IPS-18a (cell line): ENCODE data around the gene MRPL18.
"Not testable (repeated sequence)": the region's sequence is repeated elsewhere in the genome, so short reads cannot be mapped to it uniquely, and the experiment has no call there.

Source experiments
- H3K27ac ChIP-seq: one replicate; pipeline ENCODE4 v1.5.1; 2013; ENCODE audit warnings: low read length
- H3K27me3 ChIP-seq: one replicate; pipeline ENCODE4 v1.6.1; 2013; ENCODE audit warnings: mild to moderate bottlenecking, low read length; ENCODE audit not compliant: control insufficient read depth, insufficient read depth
- H3K36me3 ChIP-seq: one replicate; pipeline ENCODE4 v1.6.1; 2013; ENCODE audit warnings: low read depth, low read length; ENCODE audit not compliant: control insufficient read depth
- H3K4me1 ChIP-seq: one replicate; pipeline ENCODE4 v1.6.1; 2013; ENCODE audit warnings: low read depth, low read length; ENCODE audit not compliant: control insufficient read depth
- H3K4me3 ChIP-seq: one replicate; pipeline ENCODE4 v1.5.1; 2013; ENCODE audit warnings: low read length
- H3K9ac ChIP-seq: one replicate; pipeline ENCODE4 v1.6.1; 2013; ENCODE audit warnings: mild to moderate bottlenecking, low read length, moderate library complexity
- H3K9me3 ChIP-seq: one replicate; pipeline ENCODE4 v1.6.1; 2013; ENCODE audit warnings: low read depth, low read length; ENCODE audit not compliant: control insufficient read depth

The MRPL18 gene

DNA sequence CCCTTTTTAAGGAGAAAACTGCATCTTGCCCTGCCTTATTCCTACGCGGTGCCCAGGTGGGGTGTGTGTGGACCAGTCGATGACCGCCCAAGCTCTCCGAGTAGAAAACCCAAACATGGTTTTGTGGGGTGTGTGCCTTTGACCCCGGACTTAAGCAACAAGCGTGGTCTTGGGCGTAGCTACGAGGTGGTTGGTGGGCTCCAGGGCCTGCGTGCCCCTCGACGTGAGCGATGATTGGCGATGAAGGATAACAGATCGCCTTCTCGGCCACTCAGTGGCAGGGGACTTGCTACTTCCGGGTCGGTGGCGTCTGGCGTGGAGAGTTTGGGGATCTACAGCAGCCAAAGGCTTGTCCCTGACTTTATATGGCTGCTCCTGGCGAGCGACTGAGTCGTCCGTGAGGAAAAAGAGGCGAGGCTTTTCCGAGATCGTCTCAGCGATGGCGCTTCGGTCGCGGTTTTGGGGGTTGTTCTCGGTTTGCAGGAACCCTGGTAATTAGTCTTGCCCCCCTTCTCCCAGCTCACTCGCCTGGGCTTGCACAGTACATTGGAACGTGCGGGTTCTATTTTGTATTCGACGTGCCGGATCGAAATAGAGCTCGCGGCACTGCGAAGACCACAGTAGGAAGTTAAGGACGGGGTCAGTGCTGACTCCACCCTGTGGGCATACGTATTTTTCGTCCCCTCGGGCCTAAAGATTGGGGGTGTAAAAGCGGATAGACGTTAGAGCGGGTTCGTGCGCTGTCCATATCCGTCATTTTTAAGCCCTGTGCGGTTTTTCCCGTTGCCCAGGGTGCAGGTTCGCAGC, at the start of gene MRPL18:
Gene MRPL18, plus strand, starts transcription at position 319 of the 807 bp plus-strand sequence. Its CDS starts 121 bp downstream, at position 440.
- Histone ChIP-seq H3K4me3 (peak within 1 kb of the TSS; percentile 94), H3K9ac (peak within 1 kb of the TSS; percentile 93), H3K9me3 (no peaks in the 10 kb centered on the region), H3K27ac (peak within 1 kb of the TSS; percentile 86), H3K4me1 (peaks cover 10% of the 10 kb centered on the region), H3K27me3 (no peaks in the 10 kb centered on the region), H3K36me3 (peaks cover 49% of the 10 kb centered on the region)

DNA sequence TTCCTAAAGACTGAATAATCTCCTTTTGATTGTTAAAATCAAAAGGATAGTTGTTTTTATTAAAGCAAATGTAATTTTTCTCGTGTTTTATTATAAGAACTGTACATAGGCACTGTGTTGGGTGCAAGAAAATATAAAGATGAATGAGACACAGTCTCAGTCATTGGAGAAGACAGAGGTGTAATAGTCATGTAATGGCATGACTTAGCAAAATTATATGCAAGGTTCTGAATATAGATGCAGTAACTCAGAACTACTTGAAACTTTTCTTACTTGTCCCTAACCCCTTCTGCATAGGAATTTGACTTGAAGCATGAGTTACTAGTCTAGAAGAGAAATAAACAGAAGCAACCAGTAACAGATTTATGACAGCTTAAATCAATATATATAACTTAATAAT, 48.1 kb upstream of the MRPL18 start:
- Histone ChIP-seq H3K9me3 (no peaks in the 10 kb centered on the region), H3K9ac (no peak overlapping the region), H3K27ac (no peak overlapping the region), H3K4me1 (no peaks in the 10 kb centered on the region), H3K27me3 (no peaks in the 10 kb centered on the region), H3K36me3 (peaks cover 94% of the 10 kb centered on the region), H3K4me3 (no peak overlapping the region)

DNA sequence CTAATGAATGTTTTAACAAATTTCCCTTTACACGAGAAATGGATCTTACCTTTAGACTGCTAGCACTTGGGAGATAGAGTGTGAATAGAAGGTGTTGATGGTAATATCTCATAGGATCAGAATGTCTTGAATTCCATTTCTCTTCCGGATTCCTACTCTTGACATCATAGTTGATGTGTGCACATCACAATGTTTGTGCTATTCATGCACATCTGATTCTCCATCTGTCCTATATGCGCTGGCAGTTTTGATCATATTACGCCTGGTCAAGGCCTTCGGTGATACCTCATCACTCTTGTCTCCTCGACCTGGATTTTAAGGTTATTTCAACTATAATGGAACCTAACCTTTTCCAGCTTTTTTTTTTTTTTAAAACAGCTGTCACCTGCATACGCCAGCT, 45.2 kb upstream of the MRPL18 start:
- peaks cover 97% of the 10 kb centered on the region for H3K36me3 ChIP-seq
- H3K9ac ChIP-seq = no peak overlapping the region
- no peak overlapping the region for H3K27ac ChIP-seq
- no peaks in the 10 kb centered on the region for H3K9me3 ChIP-seq
- H3K27me3 ChIP-seq = no peaks in the 10 kb centered on the region
- H3K4me3 ChIP-seq = no peak overlapping the region
- H3K4me1 ChIP-seq = no peaks in the 10 kb centered on the region

DNA sequence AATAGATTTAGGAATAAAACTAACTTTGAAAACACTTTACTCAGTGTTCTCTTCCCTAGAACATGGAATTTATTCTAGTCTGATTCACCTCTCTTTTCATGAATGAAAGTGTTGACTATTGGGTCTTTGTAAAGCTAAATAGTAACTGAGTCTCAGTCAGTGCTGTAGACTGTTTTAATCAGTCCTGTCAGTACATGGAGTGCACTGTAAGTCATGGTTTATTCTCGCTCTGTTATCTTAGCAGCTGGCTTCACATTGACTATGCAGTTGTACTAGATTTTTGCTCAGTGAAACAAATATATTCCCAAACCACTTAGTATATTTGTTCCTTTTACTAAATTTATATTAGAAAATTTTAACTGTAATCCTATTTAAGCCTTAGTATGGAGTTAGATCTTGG, 43.5 kb upstream of the MRPL18 start:
- Histone ChIP-seq H3K27ac (no peak overlapping the region), H3K4me3 (no peak overlapping the region), H3K36me3 (peaks cover 100% of the 10 kb centered on the region), H3K9ac (no peak overlapping the region), H3K27me3 (no peaks in the 10 kb centered on the region), H3K9me3 (no peaks in the 10 kb centered on the region), H3K4me1 (no peaks in the 10 kb centered on the region)

DNA sequence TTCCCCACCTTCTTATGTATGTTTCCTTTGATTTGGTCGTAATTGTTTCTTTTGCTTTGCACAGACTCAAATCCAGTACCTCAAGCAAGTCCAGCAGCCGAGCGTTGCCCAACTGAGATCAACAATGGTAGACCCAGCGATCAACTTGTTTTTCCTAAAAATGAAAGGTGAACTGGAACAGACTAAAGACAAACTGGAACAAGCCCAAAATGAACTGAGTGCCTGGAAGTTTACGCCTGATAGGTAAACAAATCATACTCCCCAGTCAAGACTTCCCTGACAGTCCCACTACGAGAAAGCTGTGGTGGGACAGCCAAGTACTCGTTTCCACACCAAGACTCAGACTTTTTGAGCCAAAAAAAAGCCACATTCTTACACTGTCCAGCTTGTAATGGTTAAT, 42.1 kb upstream of the MRPL18 start:
- not testable (repeated sequence) for H3K27ac ChIP-seq, H3K9me3 ChIP-seq
- peaks cover 100% of the 10 kb centered on the region for H3K36me3 ChIP-seq

DNA sequence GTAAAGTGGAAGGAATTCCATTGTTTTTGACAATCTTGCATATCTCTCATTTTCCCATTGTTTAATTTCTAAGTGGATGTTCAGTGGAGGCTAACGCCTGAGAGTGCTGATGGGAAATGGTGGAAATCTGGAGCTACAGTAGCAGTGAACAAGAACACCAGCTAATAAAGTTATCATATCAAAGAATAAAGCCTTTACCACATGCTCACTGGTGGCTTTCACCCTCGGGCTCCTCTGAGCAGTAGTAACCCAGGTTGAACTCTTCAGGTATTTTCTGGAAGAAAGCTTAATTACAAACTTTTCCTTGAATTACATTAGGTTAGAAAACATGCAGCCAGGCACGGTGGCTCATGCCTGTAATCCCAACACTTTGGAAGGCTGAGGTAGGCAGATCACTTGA, 38.8 kb upstream of the MRPL18 start:
- no peak overlapping the region for H3K27ac ChIP-seq
- H3K9ac ChIP-seq = no peak overlapping the region
- no peak overlapping the region for H3K4me3 ChIP-seq
- H3K36me3 ChIP-seq = peaks cover 97% of the 10 kb centered on the region
- no peaks in the 10 kb centered on the region for H3K9me3 ChIP-seq
- H3K4me1 ChIP-seq = no peaks in the 10 kb centered on the region
- H3K27me3 ChIP-seq = no peaks in the 10 kb centered on the region

More for the DNA sequence above, 42.1 kb upstream of the MRPL18 start:
- H3K27me3 ChIP-seq, H3K9ac ChIP-seq, H3K4me3 ChIP-seq, H3K4me1 ChIP-seq: not testable (repeated sequence)

DNA sequence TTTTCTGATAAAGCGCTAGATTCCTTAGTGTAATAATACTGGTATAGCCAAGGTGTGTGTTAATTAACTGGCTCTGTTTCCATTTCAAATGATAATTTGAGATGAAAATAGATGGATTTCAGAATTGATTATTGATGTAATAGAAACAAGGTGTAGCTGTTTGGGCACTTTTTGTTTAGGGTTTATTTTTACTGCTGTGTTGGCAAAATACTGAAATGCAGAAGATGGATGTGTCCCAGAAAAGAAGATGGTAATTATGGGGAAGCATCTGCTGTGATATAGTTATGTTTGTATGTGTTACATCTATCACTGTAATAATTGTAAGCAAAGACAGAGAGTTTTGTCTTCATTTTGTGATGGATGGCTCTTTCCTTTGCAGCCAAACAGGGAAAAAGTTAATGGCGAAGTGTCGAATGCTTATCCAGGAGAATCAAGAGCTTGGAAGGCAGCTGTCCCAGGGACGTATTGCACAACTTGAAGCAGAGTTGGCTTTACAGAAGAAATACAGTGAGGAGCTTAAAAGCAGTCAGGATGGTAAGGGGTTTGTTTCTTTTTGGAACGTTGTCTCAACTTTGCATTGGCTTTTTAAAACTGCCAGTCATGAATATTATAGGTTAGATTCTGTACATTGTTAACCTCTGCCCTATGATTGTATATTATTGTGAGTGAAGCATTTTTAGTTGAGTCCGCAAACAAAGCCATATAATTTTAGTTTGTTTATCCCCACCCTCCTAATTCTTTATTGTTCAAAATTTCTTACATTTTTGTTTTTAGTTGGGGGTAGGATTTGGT, 37.0 kb upstream of the MRPL18 start:
- Histone ChIP-seq H3K4me1 (no peaks in the 10 kb centered on the region), H3K4me3 (no peak overlapping the region), H3K36me3 (peaks cover 87% of the 10 kb centered on the region), H3K27me3 (no peaks in the 10 kb centered on the region), H3K27ac (no peak overlapping the region), H3K9ac (no peak overlapping the region), H3K9me3 (no peaks in the 10 kb centered on the region)

DNA sequence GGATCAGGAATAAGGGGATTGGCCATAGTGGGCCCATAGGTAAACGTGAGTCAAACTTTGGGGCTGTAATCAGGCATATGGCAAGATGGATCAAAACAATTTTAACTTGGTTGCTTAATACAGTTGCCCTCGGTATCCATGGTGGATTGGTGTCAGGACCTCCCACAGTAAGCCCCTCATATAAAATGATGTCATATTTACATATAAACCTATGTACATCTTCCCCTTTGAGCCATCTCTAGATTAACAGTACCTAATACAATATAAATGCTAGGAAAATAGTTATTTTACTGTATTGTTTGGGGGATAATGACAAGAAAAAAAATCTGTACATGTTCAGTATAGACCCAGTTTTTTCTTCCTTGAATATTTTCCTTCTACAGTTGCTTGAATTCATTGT, 35.9 kb upstream of the MRPL18 start:
- Histone ChIP-seq H3K9ac (no peak overlapping the region), H3K9me3 (no peaks in the 10 kb centered on the region), H3K36me3 (peaks cover 81% of the 10 kb centered on the region), H3K27me3 (no peaks in the 10 kb centered on the region), H3K4me3 (no peak overlapping the region), H3K4me1 (no peaks in the 10 kb centered on the region), H3K27ac (no peak overlapping the region)

DNA sequence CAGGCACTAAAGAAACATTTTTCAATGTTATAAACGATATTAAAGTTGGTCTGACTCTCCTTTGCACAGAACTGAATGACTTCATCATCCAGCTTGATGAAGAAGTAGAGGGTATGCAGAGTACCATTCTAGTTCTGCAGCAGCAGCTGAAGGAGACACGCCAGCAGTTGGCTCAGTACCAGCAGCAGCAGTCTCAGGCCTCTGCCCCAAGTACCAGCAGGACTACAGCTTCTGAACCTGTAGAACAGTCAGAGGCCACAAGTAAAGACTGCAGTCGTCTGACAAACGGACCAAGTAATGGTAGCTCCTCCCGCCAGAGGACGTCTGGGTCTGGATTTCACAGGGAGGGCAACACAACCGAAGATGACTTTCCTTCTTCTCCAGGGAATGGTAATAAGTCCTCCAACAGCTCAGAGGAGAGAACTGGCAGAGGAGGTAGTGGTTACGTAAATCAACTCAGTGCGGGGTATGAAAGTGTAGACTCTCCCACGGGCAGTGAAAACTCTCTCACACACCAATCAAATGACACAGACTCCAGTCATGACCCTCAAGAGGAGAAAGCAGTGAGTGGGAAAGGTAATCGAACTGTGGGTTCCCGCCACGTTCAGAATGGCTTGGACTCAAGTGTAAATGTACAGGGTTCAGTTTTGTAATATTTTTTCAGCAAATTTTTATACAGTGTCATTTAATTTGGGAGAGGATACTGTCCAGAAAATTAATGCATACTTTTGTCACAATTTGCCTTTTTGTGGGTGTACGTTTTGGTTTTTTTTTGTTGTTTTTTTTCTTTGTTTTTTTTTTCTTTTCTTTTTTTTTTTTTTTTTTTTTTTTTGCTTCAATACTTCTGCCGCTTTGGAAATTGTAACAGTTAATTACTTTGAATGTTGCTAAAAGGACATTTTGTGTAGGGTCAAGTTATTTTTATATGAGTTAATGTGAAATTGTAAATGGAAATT, 35.0 kb upstream of the MRPL18 start:
- H3K36me3 ChIP-seq = peaks cover 73% of the 10 kb centered on the region

DNA sequence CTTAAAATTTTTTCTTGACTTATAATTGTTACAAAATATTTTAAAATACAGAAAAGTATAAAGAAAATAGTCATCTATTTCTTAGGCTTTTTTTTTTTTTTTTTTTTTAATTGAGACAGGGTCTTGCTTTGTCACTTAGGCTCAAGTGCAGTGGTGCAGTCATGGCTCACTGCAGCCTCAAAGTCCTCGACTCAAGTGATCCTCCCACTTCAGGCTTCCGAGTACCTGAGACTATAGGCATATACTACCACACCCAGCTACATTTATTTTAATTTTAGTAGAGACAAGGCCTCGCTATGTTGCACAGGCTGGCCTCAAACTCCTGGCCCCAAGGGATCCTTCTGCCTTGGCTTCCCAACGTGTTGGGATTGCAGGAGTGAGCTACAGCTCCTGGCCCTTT, 33.8 kb upstream of the MRPL18 start:
- Histone ChIP-seq H3K4me1 (peaks cover 16% of the 10 kb centered on the region), H3K27me3 (no peaks in the 10 kb centered on the region), H3K4me3 (no peak overlapping the region), H3K27ac (no peak overlapping the region), H3K9ac (no peak overlapping the region), H3K9me3 (no peaks in the 10 kb centered on the region), H3K36me3 (peaks cover 60% of the 10 kb centered on the region)

More for the DNA sequence above, 35.0 kb upstream of the MRPL18 start:
- no peaks in the 10 kb centered on the region for H3K27me3 ChIP-seq
- H3K9ac ChIP-seq = no peak overlapping the region
- H3K4me3 ChIP-seq = no peak overlapping the region
- no peaks in the 10 kb centered on the region for H3K9me3 ChIP-seq
- H3K4me1 ChIP-seq = peaks cover 7% of the 10 kb centered on the region
- no peak overlapping the region for H3K27ac ChIP-seq
